Measurements from ENCODE around the gene ITGA3. TPM values are rescaled to one million over a fixed set of nuclear protein-coding genes. Genes with fewer than 3 reads are reported as not detected.

The ITGA3 gene
- total and polyA plus RNA-seq, 2 experiments from 2014 or later = 105 to 330 TPM

DNA sequence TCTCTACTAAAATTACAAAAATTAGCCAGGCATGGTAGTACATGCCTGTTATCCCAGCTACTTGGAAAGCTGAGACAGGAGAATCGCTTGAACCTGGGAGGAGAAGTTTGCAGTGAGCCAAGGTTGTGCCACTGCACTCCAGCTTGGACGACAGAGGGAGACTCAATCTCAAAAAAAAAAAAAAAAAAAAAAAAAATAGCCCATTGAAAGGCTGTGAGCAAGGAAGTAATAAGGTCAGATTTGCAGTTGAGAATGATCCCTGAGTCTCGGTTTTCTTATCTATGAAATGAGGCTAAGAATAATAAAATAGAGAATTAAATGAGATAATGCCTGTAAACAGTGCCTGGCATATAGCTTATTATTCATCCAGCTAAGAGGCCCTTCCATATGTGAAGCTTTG lies 37.9 kb downstream of the ITGA3 start:
- Histone ChIP-seq H3K4me3 (0 out of 2 replicates have a peak overlapping the region, but pooled peaks have one; percentile 86), H3K9ac (no peak overlapping the region), H3K27me3 (replicated peaks; ENCODE audit: insufficient read depth) (no peaks in the 10 kb centered on the region), H3K9me2 (ENCODE audit: insufficient read depth) (no peaks in the 10 kb centered on the region), H3F3A (ENCODE audit: insufficient read depth) (peaks cover 47% of the 10 kb centered on the region), H3K79me2 (ENCODE audit: insufficient read depth) (peaks cover 7% of the 10 kb centered on the region; the same call in 1 of the 2 replicates), H3K4me2 (ENCODE audit: unreplicated experiment) (peak overlapping the region; percentile 93), H3K36me3 (ENCODE audit: low read depth) (peaks cover 24% of the 10 kb centered on the region; the same call in 1 of the 2 replicates), H3K4me1 (ENCODE audit: insufficient read depth) (no peaks in the 10 kb centered on the region), H4K20me1 (ENCODE audit: insufficient read depth) (no peaks in the 10 kb centered on the region), H3K9me3 (ENCODE audit: low read depth) (no peaks in the 10 kb centered on the region), H3K27ac (peak overlapping the region; percentile 10), H2AFZ (peak overlapping the region; percentile 86)
- in situ Hi-C loops (cut with MboI) = loop anchor here (10.0 kb wide), 1 partner anchor 201 kb away; no protein-coding TSS in a partner anchor
- 20 to 39% methylated on average over 3 of the region's 3 CpGs for WGBS, 2 experiments (ENCODE audit: low coverage in 1 of 2, low lambda C conversion rate in 2 of 2, missing lambda C conversion rate in 2 of 2)
- no peak for TF ChIP-seq EZH2 (IDR thresholded peaks at IDR 0.05; ENCODE audit: insufficient read depth, poor library complexity, severe bottlenecking)
- TF ChIP-seq EZH2phosphoT487 (IDR thresholded peaks at IDR 0.05; ENCODE audit: insufficient read depth, low read depth) = no peak
- no peak for DNase-seq

DNA sequence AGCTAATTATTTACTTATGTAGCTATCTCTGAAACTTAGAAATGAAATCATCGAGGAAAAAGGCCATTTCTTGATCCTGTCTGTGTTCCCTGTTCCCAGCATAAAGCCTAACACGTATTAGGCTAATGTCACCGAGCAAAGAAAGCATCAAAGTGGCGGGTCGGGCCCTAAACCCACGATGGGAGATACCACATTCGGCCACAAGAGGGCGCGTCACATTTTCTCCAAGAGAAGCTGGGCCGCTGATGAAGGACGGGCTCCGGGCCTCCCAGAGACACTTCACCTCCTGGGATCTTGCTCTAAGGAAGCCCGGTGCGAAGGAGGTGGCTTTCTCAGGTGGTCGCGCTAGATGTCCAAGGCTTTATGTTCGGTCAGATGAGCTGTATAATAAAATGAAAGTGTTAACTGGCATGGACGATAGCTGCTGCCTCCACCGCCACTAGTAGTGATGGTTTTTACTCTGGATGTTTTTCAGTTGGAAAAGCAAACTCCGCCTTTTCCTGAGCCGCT lies 38.4 kb downstream of the ITGA3 start:
- in situ Hi-C loops (cut with MboI) = loop anchor here (10.0 kb wide), 1 partner anchor 201 kb away; no protein-coding TSS in a partner anchor
- H3K27ac ChIP-seq = peak overlapping the region; percentile 36
- H3K79me2 ChIP-seq (ENCODE audit: insufficient read depth) = peaks cover 7% of the 10 kb centered on the region; the same call in 1 of the 2 replicates
- H3K9ac ChIP-seq = peak overlapping the region; percentile 62
- TF ChIP-seq EZH2phosphoT487 (IDR thresholded peaks at IDR 0.05; ENCODE audit: insufficient read depth, low read depth) (no peak), EZH2 (IDR thresholded peaks at IDR 0.05; ENCODE audit: insufficient read depth, poor library complexity, severe bottlenecking) (no peak)
- H3K4me3 ChIP-seq = peak overlapping the region; percentile 86
- H3F3A ChIP-seq (ENCODE audit: insufficient read depth) = peaks cover 50% of the 10 kb centered on the region
- H3K27me3 ChIP-seq (replicated peaks; ENCODE audit: insufficient read depth) = no peaks in the 10 kb centered on the region
- 1 to 2% methylated on average over 21 of the region's 21 CpGs for WGBS, 2 experiments (ENCODE audit: low coverage in 1 of 2, low lambda C conversion rate in 2 of 2, missing lambda C conversion rate in 2 of 2)
- no peaks in the 10 kb centered on the region for H3K9me3 ChIP-seq (ENCODE audit: low read depth)
- no peaks in the 10 kb centered on the region for H4K20me1 ChIP-seq (ENCODE audit: insufficient read depth)
- peak; percentile 91 for DNase-seq
- H3K36me3 ChIP-seq (ENCODE audit: low read depth) = peaks cover 19% of the 10 kb centered on the region; the same call in 1 of the 2 replicates
- peak overlapping the region; percentile 93 for H3K4me2 ChIP-seq (ENCODE audit: unreplicated experiment)
- H3K4me1 ChIP-seq (ENCODE audit: insufficient read depth) = no peaks in the 10 kb centered on the region
- no peaks in the 10 kb centered on the region for H3K9me2 ChIP-seq (ENCODE audit: insufficient read depth)
- H2AFZ ChIP-seq = peak overlapping the region; percentile 86

DNA sequence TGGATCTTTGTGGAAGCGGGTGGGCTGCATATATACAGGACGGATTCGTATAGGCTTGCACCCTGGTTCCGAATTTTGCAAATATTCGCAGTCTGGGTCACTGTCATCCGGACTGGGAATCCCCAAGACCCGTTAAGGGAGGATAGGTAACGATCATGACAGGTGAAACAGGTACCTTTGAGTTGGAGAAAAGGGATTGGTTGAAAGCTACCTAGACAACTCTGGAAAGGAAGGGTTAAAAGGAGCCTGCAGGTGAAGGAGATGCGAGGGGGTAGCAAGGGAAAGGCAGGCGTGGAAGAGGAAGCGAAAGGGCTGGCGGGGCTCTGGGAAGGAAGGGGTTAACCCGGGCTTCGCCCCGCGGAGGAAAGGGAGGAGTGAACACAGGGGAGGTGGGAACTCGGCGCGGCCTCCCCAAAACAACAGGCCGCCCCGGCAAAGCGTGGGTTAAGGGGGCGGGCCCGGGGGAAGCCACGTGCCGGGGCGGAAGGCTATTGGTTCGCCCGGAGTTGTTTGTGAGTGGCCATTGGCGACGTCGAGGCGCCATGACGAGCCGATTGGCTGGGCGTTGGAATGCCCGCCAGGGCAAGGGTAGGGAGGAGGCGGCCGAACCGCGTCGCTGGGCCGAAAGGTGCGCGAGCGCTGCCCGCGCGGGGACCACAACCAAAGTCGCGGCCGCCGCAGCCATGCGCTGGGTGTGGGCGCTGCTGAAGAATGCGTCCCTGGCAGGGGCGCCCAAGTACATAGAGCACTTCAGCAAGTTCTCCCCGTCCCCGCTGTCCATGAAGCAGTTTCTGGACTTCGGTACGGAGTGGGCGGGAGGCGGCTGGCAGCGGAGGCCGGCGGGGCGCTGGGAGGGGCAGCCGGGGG lies 39.1 kb downstream of the ITGA3 start, which contains the start of gene PDK2:
PDK2 (plus strand) TSS at position 599 of the 867 bp plus-strand sequence; CDS start at position 684, 85 bp downstream.
- H3K36me3 ChIP-seq (ENCODE audit: low read depth) = 0 out of 2 replicates have a peak, but pooled peaks cover 13% of the 10 kb centered on the region
- TF ChIP-seq EZH2phosphoT487 (IDR thresholded peaks at IDR 0.05; ENCODE audit: insufficient read depth, low read depth) (no peak), EZH2 (IDR thresholded peaks at IDR 0.05; ENCODE audit: insufficient read depth, poor library complexity, severe bottlenecking) (no peak)
- H3K9ac ChIP-seq = peak within 1 kb of the TSS; percentile 87
- H3K9me3 ChIP-seq (ENCODE audit: low read depth) = no peaks in the 10 kb centered on the region
- peaks cover 4% of the 10 kb centered on the region; the same call in 1 of the 2 replicates for H3K4me1 ChIP-seq (ENCODE audit: insufficient read depth)
- H3K27ac ChIP-seq = peak within 1 kb of the TSS; percentile 36
- peak within 1 kb of the TSS; percentile 93 for H3K4me2 ChIP-seq (ENCODE audit: unreplicated experiment)
- peaks cover 7% of the 10 kb centered on the region; the same call in 1 of the 2 replicates for H3K79me2 ChIP-seq (ENCODE audit: insufficient read depth)
- in situ Hi-C loops (cut with MboI) = loop anchor here (10.0 kb wide), 1 partner anchor 200 kb away; no protein-coding TSS in a partner anchor
- H3K27me3 ChIP-seq (replicated peaks; ENCODE audit: insufficient read depth) = no peaks in the 10 kb centered on the region
- no peaks in the 10 kb centered on the region for H4K20me1 ChIP-seq (ENCODE audit: insufficient read depth)
- peak within 1 kb of the TSS; percentile 86 for H2AFZ ChIP-seq
- H3F3A ChIP-seq (ENCODE audit: insufficient read depth) = peaks cover 57% of the 10 kb centered on the region
- WGBS, 2 experiments (ENCODE audit: low coverage in 1 of 2, low lambda C conversion rate in 2 of 2, missing lambda C conversion rate in 2 of 2) = 1% methylated on average over 47 to 61 of the region's 68 CpGs
- no peaks in the 10 kb centered on the region for H3K9me2 ChIP-seq (ENCODE audit: insufficient read depth)
- H3K4me3 ChIP-seq = peak within 1 kb of the TSS; percentile 86
- peak; percentile 98 for DNase-seq

DNA sequence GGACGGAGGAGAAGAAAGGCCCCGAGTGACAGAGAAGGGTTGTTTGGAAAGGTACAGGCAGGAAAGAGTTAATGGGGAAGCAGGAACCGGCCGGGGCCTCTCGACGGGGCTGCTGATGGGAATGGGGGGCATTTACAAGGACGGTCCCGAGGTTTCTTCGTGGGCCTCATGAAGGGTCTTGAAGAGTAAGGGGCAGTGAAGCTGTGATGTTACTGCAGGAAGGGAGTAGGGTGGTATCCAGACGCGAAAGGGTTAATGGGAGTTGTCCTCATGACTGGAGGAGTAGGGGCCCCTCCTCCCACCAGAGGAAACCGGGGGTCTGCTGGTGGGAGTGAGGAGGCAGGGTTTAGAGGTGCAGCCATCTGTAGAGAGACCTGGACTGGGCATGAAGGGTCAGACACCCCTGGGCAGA lies 39.7 kb downstream of the ITGA3 start:
- Histone ChIP-seq H3K79me2 (ENCODE audit: insufficient read depth) (peaks cover 7% of the 10 kb centered on the region; the same call in 1 of the 2 replicates), H3K4me2 (ENCODE audit: unreplicated experiment) (peak overlapping the region; percentile 93), H3K27ac (no peak overlapping the region), H3K36me3 (ENCODE audit: low read depth) (0 out of 2 replicates have a peak, but pooled peaks cover 13% of the 10 kb centered on the region), H3K4me1 (ENCODE audit: insufficient read depth) (peaks cover 11% of the 10 kb centered on the region), H2AFZ (peak overlapping the region; percentile 86), H3K9ac (peak overlapping the region; percentile 87), H4K20me1 (ENCODE audit: insufficient read depth) (no peaks in the 10 kb centered on the region), H3F3A (ENCODE audit: insufficient read depth) (peaks cover 58% of the 10 kb centered on the region), H3K4me3 (peak overlapping the region; percentile 86), H3K27me3 (replicated peaks; ENCODE audit: insufficient read depth) (no peaks in the 10 kb centered on the region), H3K9me2 (ENCODE audit: insufficient read depth) (no peaks in the 10 kb centered on the region), H3K9me3 (ENCODE audit: low read depth) (no peaks in the 10 kb centered on the region)
- WGBS, 2 experiments (ENCODE audit: low coverage in 1 of 2, low lambda C conversion rate in 2 of 2, missing lambda C conversion rate in 2 of 2) = 0 to 1% methylated on average over 10 to 12 of the region's 12 CpGs
- peak; percentile 35 for DNase-seq
- TF ChIP-seq EZH2phosphoT487 (IDR thresholded peaks at IDR 0.05; ENCODE audit: insufficient read depth, low read depth) (no peak), EZH2 (IDR thresholded peaks at IDR 0.05; ENCODE audit: insufficient read depth, poor library complexity, severe bottlenecking) (no peak)
- in situ Hi-C loops (cut with MboI) = loop anchor here (10.0 kb wide), 1 partner anchor 199 kb away; no protein-coding TSS in a partner anchor
